SK-N-SH (cell line): ENCODE results near the gene ITGA6. TPM values are rescaled to one million over a fixed set of nuclear protein-coding genes. Genes with fewer than 3 reads are reported as not detected.

Experiments
- CTCF ChIA-PET: fragments of 300-600, 350-600 bp; formaldehyde crosslinking; extraction: SDS; loops from one replicate; lab custom pipeline; 2021; lab: Yijun Ruan, JAX
- POLR2A ChIA-PET: fragments of 350-600 bp; sonication (Branson Sonifier 250); formaldehyde crosslinking; extraction: SDS; loops from one replicate; lab custom pipeline; 2020; ENCODE audit warnings: antibody characterized with exemption, inconsistent platforms; lab: Yijun Ruan, JAX
- DNase-seq: peaks from one replicate; pipeline ENCODE4 v3.0.0; 2012
- H2AFZ ChIP-seq: fragments of 200-600 bp; sonication (generic); 2 replicates; pipeline ENCODE4 v1.8.1; 2016; ENCODE audit warnings: antibody characterized with exemption, mild to moderate bottlenecking, low read depth
- H3F3A ChIP-seq: fragments of 200-600 bp; sonication (generic); replicated peaks from 2 replicates; pipeline ENCODE3; 2016; ENCODE audit warnings: antibody characterized with exemption, mild to moderate bottlenecking; ENCODE audit not compliant: insufficient read depth
- H3K27ac ChIP-seq, 2 experiments: fragments of 200-500 bp in 1 of 2; fragments of 200-600 bp in 1 of 2; sonication (Bioruptor generic) in 1 of 2; sonication (generic), shearing (Covaris generic) in 1 of 2; 2 replicates each; pipeline versions ENCODE4 v1.5.1 to v1.6.1; 2014 to 2016; ENCODE audit warnings: low read depth in 2 of 2, inconsistent platforms in 1 of 2, low read length in 1 of 2, mild to moderate bottlenecking in 1 of 2, mixed read lengths in 1 of 2
- H3K27me3 ChIP-seq: fragments of 200-600 bp; sonication (generic), shearing (Covaris generic); 2 replicates; pipeline ENCODE4 v1.6.1; 2016; ENCODE audit warnings: mixed run types; ENCODE audit not compliant: insufficient read depth
- H3K36me3 ChIP-seq, 2 experiments: fragments of 200-500 bp in 1 of 2; fragments of 200-600 bp in 1 of 2; sonication (Bioruptor generic) in 1 of 2; sonication (generic) in 1 of 2; replicated peaks in 1 of 2; 2 replicates each; pipeline versions ENCODE3 to v1.5.1; 2014 to 2016; ENCODE audit warnings: low read length in 1 of 2, mild to moderate bottlenecking in 1 of 2; ENCODE audit not compliant: insufficient read depth in 2 of 2, control insufficient read depth in 1 of 2
- H3K4me1 ChIP-seq, 2 experiments: fragments of 200-500 bp in 1 of 2; fragments of 200-600 bp in 1 of 2; sonication (Bioruptor generic) in 1 of 2; sonication (generic), shearing (Covaris generic) in 1 of 2; 2 replicates each; pipeline versions ENCODE4 v1.5.1 to v1.6.1; 2014 to 2016; ENCODE audit warnings: low read depth in 1 of 2, low read length in 1 of 2, mixed run types in 1 of 2; ENCODE audit not compliant: insufficient read depth in 2 of 2, control insufficient read depth in 1 of 2
- H3K4me2 ChIP-seq: fragments of 200-600 bp; sonication (generic), shearing (Covaris generic); 2 replicates; pipeline ENCODE4 v1.6.1; 2017; ENCODE audit warnings: mixed run types
- H3K4me3 ChIP-seq, 2 experiments: fragments of 200-500 bp in 1 of 2; fragments of 200-600 bp in 1 of 2; sonication (Bioruptor generic) in 1 of 2; sonication (generic), shearing (Covaris generic) in 1 of 2; 2 replicates each; pipeline versions ENCODE4 v1.5.1 to v1.8.1; 2014 to 2016; ENCODE audit warnings: low read depth in 2 of 2, inconsistent platforms in 1 of 2, low read length in 1 of 2, mild to moderate bottlenecking in 1 of 2, mixed read lengths in 1 of 2, moderate library complexity in 1 of 2
- H3K79me2 ChIP-seq: fragments of 200-600 bp; sonication (generic); 2 replicates; pipeline ENCODE4 v1.8.1; 2017; ENCODE audit warnings: mild to moderate bottlenecking; ENCODE audit not compliant: insufficient read depth
- H3K9ac ChIP-seq: fragments of 200-600 bp; sonication (generic); 2 replicates; pipeline ENCODE4 v1.6.1; 2017; ENCODE audit warnings: mixed run types
- H3K9me2 ChIP-seq: fragments of 200-600 bp; sonication (generic); 2 replicates; pipeline ENCODE4 v1.6.1; 2017; ENCODE audit warnings: mixed run types
- H3K9me3 ChIP-seq: fragments of 200-600 bp; sonication (generic); 2 replicates; pipeline ENCODE4 v1.6.1; 2017; ENCODE audit warnings: mixed run types, mild to moderate bottlenecking, moderate library complexity
- H4K20me1 ChIP-seq: fragments of 200-600 bp; sonication (generic); 2 replicates; pipeline ENCODE4 v1.6.1; 2017; ENCODE audit warnings: mild to moderate bottlenecking, mixed run types; ENCODE audit not compliant: insufficient read depth
- CHD2 ChIP-seq: fragments of 150-350 bp; IDR thresholded peaks from 2 replicates; pipeline ENCODE4 v1.6.1; 2018; ENCODE audit warnings: low read length; ENCODE audit not compliant: partially characterized antibody
- ELF1 ChIP-seq: IDR thresholded peaks from 2 replicates; pipeline ENCODE4 v1.4.0; 2012
- EP300 ChIP-seq, 2 experiments: IDR thresholded peaks; 2 replicates each; pipeline versions ENCODE4 v1.4.0 to v1.6.1; 2012; ENCODE audit warnings: borderline replicate concordance in 1 of 2, low read depth in 1 of 2, low read length in 1 of 2
- FOXM1 ChIP-seq: IDR thresholded peaks from 2 replicates; pipeline ENCODE4 v1.4.0; 2012; ENCODE audit warnings: low read depth, mild to moderate bottlenecking
- GABPA ChIP-seq: IDR thresholded peaks from 2 replicates; pipeline ENCODE4 v1.4.0; 2012; ENCODE audit warnings: low read depth, mild to moderate bottlenecking
- JUND ChIP-seq: IDR thresholded peaks from 2 replicates; pipeline ENCODE4 v1.4.0; 2012
- MEF2A ChIP-seq: IDR thresholded peaks from 2 replicates; pipeline ENCODE4 v1.4.0; 2012; ENCODE audit warnings: low read depth, borderline replicate concordance
- POLR2AphosphoS5 ChIP-seq: IDR thresholded peaks from 2 replicates; pipeline ENCODE4 v1.6.1; 2012; ENCODE audit warnings: low read depth, low read length
- RCOR1 ChIP-seq: fragments of 150-350 bp; IDR thresholded peaks from 2 replicates; pipeline ENCODE4 v1.6.1; 2017; ENCODE audit warnings: antibody characterized with exemption, low read length
- RXRA ChIP-seq: IDR thresholded peaks from 2 replicates; pipeline ENCODE4 v1.4.0; 2012; ENCODE audit warnings: low read depth, mild to moderate bottlenecking, borderline replicate concordance
- TAF1 ChIP-seq: IDR thresholded peaks from 2 replicates; pipeline ENCODE4 v1.6.1; 2012; ENCODE audit warnings: low read depth, mild to moderate bottlenecking, low read length, moderate library complexity, borderline replicate concordance
- TCF12 ChIP-seq: IDR thresholded peaks from 2 replicates; pipeline ENCODE4 v1.4.0; 2012
- WGBS: methylation state at CpG from one replicate; pipeline ENCODE4 v1.1.6; 2017; ENCODE audit warnings: low lambda C conversion rate; 5-methylcytosine and 5-hydroxymethylcytosine counted together
- polyA plus RNA-seq, 3 experiments: library from polyadenylated mRNA; depleted of rRNA; stranded (reverse); fragments of >200 nt; gene quantifications; 2 replicates each; pipeline ENCODE4 v1.2.3, GENCODE V29; 2012
- TF ChIP-seq, protein P1 (sequence below): IDR thresholded peaks from 2 replicates; pipeline ENCODE4 v1.4.0; 2012; ENCODE audit warnings: low read depth, borderline replicate concordance
- TF ChIP-seq, protein P2 (sequence below): fragments of 150-350 bp; IDR thresholded peaks from 2 replicates; pipeline ENCODE4 v1.6.1; 2017; ENCODE audit warnings: antibody characterized with exemption, low read length, low read depth, borderline replicate concordance

The ITGA6 gene
- polyA plus RNA-seq, 1 of the 3 experiments (the other 2 are of a cell fraction), result 26.0 TPM

- H3K27ac ChIP-seq, result peak overlapping the region in 1 of 2 experiments; percentile 85; a peak in 3 of 4 replicates
- peaks cover 89% of the 10 kb centered on the region for H3K79me2 ChIP-seq
- ChIA-PET POLR2A (no interaction called here), CTCF (interaction anchor here (0.6 to 3.9 kb wide), 3 partner anchors 26 to 357 kb away, joined by 3 to 17 read pairs (median 15); no protein-coding TSS in a partner anchor)
- H3K4me3 ChIP-seq, result no peak overlapping the region; a peak in 1 of 4 replicates
- peaks cover 46% of the 10 kb centered on the region for H3F3A ChIP-seq
- peak overlapping the region; percentile 79 for H3K4me2 ChIP-seq
- peaks cover 5% of the 10 kb centered on the region; the same call in 1 of the 2 replicates for H4K20me1 ChIP-seq
- WGBS, result 55% methylated on average over 1 of the region's 1 CpG
- H3K36me3 ChIP-seq, result no peaks in the 10 kb centered on the region
- no peaks in the 10 kb centered on the region for H3K9me3 ChIP-seq
- H3K9ac ChIP-seq, result no peak overlapping the region
- no peak for TF ChIP-seq RCOR1
- TF ChIP-seq RXRA, result no peak
- no peak for TF ChIP-seq ELF1
- TF ChIP-seq, protein P1, sequence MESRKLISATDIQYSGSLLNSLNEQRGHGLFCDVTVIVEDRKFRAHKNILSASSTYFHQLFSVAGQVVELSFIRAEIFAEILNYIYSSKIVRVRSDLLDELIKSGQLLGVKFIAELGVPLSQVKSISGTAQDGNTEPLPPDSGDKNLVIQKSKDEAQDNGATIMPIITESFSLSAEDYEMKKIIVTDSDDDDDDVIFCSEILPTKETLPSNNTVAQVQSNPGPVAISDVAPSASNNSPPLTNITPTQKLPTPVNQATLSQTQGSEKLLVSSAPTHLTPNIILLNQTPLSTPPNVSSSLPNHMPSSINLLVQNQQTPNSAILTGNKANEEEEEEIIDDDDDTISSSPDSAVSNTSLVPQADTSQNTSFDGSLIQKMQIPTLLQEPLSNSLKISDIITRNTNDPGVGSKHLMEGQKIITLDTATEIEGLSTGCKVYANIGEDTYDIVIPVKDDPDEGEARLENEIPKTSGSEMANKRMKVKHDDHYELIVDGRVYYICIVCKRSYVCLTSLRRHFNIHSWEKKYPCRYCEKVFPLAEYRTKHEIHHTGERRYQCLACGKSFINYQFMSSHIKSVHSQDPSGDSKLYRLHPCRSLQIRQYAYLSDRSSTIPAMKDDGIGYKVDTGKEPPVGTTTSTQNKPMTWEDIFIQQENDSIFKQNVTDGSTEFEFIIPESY, result no peak
- TF ChIP-seq CHD2, result no peak
- DNase-seq, result no peak
- no peaks in the 10 kb centered on the region for H3K27me3 ChIP-seq
- H2AFZ ChIP-seq, result no peak overlapping the region
- H3K4me1 ChIP-seq, result peaks cover 0 to 59% of the 10 kb centered on the region in 2 experiments; a peak in 3 of 4 replicates
- no peaks in the 10 kb centered on the region for H3K9me2 ChIP-seq
These were observed 12.5 kb downstream of the ITGA6 start for GRCh38 chr2:172439911-172440310.

DNA sequence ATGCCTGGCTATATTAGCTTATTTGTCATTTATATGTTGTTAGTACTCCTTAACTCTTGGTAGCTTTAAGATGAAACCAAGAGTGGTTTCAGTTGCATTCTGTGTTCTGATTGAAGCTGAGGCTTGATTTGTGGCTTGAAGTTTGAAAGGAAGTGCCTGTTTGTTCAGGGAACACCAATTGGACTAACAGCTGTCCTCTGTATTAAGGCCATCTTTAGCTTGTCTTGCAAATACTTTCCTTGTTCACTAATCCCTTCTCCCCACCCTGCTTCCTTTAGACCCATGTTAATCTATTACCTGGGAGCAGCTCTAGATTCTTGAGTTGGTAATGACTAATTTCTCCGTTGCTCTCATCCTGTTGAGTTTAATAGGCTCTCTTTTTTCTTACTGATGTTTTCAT is 13.4 kb downstream of the ITGA6 start:
- TF ChIP-seq, protein P2, sequence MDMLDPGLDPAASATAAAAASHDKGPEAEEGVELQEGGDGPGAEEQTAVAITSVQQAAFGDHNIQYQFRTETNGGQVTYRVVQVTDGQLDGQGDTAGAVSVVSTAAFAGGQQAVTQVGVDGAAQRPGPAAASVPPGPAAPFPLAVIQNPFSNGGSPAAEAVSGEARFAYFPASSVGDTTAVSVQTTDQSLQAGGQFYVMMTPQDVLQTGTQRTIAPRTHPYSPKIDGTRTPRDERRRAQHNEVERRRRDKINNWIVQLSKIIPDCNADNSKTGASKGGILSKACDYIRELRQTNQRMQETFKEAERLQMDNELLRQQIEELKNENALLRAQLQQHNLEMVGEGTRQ, result no peak
- TF ChIP-seq MEF2A, result no peak
- no peak for TF ChIP-seq TAF1
- TF ChIP-seq GABPA, result no peak
- no peak for TF ChIP-seq ELF1
- TF ChIP-seq RCOR1, result no peak
- TF ChIP-seq JUND, result no peak
- TF ChIP-seq POLR2AphosphoS5, result no peak
- TF ChIP-seq TCF12, result no peak
- TF ChIP-seq FOXM1, result no peak
- TF ChIP-seq EP300 (IDR thresholded peaks at IDR 0.05; ENCODE audit: borderline replicate concordance in 1 of 2, low read depth in 1 of 2, low read length in 1 of 2), result no peak
- Histone ChIP-seq H3K27me3 (no peaks in the 10 kb centered on the region), H3K79me2 (peaks cover 89% of the 10 kb centered on the region), H3K4me1 (peaks cover 2 to 63% of the 10 kb centered on the region in 2 experiments), H3K9ac (no peak overlapping the region), H2AFZ (no peak overlapping the region), H3K27ac (peak overlapping the region in 1 of 2 experiments; percentile 85; a peak in 2 of 4 replicates), H3K9me3 (no peaks in the 10 kb centered on the region), H3F3A (peaks cover 48% of the 10 kb centered on the region), H3K4me2 (peak overlapping the region; percentile 72; the same call in 1 of the 2 replicates), H3K4me3 (no peak overlapping the region), H3K36me3 (no peaks in the 10 kb centered on the region), H3K9me2 (no peaks in the 10 kb centered on the region), H4K20me1 (peaks cover 5% of the 10 kb centered on the region; the same call in 1 of the 2 replicates)
- 34% methylated on average over 1 of the region's 1 CpG for WGBS
- ChIA-PET POLR2A (interaction anchor here (0.6 kb wide), 1 partner anchor 43 kb away, joined by 6 read pairs; no protein-coding TSS in a partner anchor), CTCF (interaction anchor here (0.6 to 3.9 kb wide), 6 partner anchors 11 to 268 kb away, joined by 3 to 17 read pairs (median 8); partner anchors contain the start of gene ITGA6)
- no peak for DNase-seq
